Inferior parietal cortex (tissue), 1 donor: ENCODE data around the gene SNX13.
"Not testable (repeated sequence)": the region's sequence is repeated elsewhere in the genome, so short reads cannot be mapped to it uniquely, and the experiment has no call there.

Source experiments
- DNase-seq: peaks from one replicate; pipeline ENCODE4 v3.0.0-alpha.2; 2016; ENCODE audit errors: extremely low spot score

SNX13 gene

DNA sequence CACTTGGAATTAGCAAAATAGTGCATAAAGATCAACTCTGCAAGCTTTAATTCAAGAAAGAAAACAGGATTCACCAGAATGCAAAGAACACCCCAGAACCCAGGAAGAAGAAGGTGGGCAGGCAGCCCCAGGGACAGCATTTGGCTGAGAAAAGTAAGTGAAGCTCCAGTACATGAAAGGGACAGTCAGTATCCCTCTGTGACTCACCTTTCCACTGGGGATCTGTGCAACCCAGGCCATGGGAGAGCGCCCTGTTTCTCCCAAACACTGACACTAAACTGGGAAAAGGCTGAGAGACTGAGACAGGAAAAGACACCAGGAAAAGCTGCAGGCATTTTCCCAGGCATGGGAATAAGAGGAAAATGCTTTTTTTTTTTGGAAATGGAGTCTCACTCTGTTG, 28.2 kb downstream of the SNX13 start:
- no peak for DNase-seq

DNA sequence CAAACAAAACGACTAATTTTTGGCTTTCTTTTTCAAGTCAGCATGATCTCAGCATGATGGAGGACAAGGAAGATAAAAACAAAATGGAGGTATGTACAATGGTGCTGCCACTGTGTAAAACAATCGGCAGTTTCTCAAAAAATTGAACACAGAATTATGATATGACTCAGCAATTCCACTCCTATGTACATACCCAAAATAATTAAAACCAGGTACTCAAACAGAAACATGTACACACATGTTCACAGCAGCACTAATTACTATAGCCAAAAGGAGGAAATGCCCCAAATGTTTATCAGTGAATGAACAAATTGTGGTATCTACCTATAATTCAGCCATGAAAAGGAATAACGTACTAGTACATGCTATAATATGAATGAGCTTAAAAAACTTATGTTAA, 29.9 kb downstream of the SNX13 start:
- DNase-seq: no peak

DNA sequence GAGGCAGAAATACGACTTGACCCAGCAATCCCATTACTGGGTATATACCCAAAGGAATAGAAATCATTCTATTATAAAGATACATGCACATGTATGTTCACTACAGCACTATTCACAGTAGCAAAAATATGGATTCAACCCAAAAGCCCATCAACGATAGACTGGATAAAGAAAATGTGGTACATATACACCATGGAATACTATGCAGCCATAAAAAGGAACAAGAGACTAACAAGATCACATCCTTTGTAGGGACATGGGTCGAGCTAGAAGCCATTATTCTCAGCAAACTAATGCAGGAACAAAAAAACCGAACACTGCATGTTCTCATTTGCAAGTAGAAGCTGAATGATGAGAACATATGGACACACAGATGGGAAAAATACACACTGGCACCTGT, 31.0 kb downstream of the SNX13 start:
- DNase-seq: not testable (repeated sequence)

DNA sequence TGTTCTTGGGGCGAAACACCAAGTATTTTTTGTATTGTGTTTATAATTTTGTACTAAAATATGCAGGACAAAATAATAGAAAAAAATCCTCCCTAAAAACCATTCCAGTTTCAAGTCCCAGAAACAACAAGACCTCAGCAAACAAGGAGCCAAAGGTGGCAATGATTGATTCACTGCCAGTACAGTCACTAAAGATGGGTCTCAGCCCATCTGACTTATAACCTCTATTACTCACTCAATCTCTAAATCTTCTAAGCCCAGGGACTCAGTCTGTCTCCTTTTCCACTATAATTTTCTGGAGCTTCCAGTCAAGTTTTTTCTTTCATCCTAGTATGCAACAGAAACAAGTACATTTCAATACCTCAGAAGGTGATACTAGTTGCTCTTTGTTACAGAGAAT, 33.3 kb downstream of the SNX13 start:
- DNase-seq: no peak

DNA sequence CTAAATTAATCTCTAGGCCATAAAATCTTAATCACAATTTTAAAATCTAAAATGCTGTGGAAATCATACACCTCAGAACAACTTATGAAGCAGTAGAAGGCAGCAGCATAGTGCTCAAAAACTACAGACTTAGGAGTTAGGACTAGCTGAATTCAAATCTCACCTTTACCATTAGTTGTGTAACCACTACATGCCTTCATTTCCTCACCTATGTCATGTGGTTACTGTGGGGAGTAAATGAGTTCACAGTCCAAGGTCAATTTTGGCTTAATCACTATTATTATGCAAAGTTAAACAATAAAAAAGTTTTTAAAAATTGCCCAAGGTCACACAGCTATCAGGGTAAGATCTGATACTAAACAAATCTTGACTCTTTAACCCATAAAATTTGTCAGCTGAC, 37.0 kb downstream of the SNX13 start:
- DNase-seq: no peak

GRCh38 chr7:17902599-17902998, 37.7 kb downstream of the SNX13 start:
- no peak for DNase-seq

DNA sequence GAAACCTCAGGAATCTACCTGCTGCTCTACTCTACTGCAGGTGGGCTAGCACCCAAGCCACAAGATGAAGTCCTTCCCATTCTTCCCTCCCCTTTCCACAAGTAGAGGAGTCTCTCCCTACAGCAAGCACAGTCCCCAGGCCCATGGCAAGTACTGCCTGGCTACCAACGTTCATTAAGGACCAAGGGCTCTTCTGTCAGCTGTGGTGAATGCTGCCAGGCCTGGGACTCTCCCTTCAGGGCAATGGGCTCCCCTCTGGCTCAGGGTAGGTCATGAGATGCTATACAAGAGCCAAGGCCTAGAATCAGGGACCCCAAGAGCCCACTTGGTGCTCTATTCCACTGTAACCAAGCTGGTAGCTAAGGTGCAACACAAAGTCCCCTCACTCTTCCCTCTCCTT, 39.8 kb downstream of the SNX13 start:
- DNase-seq: no peak

GRCh38 chr7:17898111-17898510, 42.2 kb downstream of the SNX13 start:
- DNase-seq: no peak

GRCh38 chr7:17887286-17887685, 53.0 kb downstream of the SNX13 start:
- DNase-seq: no peak

DNA sequence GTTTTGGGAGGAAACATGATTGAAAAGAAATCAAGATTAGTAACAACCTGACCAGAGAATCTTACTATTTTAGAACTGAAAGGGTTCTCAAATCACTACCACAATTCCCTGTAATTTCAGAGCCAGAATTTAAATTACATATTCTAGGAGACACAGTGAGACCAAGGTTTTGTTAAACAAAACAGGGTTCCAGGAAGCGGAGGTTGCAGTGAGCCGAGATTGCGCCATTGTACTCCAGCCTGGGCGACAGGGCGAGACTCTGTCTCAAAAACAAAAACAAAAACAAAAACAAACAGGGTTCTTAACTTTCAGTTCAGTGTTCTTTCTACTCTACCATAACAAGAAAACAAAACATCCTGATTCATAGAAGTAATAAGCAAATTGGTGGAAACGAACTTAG, 57.6 kb downstream of the SNX13 start:
- no peak for DNase-seq

DNA sequence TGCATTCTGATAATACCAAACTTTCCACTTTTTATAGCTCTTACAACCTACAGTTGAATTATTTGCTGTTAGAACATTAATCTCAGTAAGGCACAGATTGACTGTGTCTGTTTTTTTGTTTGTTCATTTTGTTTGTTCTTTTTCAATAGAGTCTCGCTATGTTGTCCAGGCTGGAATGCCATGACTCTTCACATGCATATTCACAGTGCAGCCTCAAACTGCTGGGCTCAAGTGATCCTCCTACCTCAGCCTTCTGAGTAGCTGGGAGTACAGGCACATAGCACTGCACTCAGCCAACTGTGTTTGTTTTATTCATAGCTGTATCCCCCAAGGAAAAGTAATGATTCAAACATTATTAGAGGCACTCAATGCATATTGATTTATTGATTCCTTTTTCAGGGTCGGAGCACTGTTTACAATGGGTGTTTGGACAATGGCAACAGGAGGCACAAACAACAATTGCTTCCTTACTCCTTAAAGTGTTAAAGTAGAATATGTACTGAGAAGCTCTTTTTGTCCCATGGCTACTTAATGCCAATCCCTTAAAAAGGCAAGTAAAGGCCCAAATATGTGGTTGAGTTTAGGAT, 61.1 kb downstream of the SNX13 start:
- no peak for DNase-seq

DNA sequence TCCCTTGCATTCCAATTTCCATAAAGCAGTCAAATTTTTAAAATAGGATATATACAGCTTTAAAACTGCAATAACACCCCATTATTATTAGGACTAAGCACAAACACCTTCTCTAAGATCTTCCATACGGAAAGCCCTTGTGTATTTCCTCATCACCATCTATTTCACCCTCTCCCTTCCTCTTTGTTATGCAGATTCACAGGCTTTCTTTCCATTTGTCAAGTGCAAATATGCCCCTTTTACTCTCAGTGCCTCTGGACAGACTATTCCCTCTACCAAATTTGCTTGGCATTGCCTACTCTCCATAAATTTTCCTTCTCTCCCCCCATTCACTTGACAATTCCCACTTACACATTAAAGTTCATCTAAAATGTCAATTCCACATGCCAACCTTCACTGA, 61.7 kb downstream of the SNX13 start:
- DNase-seq: no peak

GRCh38 chr7:17871815-17872533, 68.3 kb downstream of the SNX13 start:
- no peak for DNase-seq

DNA sequence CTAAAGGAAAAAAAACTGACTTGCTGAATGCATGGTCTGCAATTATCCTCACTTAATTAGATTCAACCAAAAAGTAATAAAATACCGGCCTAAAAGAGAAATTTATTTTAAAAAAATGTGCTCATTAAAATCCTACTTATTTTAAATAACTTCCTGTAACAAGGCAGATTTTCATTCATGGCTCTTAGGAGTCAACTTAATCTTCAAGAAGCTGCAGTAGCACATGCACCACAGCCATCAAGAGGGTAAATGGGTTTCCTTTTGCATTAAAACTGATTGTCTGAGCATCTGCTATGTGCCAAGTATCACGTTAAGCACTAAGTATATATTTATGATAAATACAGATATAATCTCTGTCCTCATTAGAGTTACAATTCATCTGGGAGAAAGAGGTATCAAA, 69.9 kb downstream of the SNX13 start:
- no peak for DNase-seq

GRCh38 chr7:17863809-17864143, 76.5 kb downstream of the SNX13 start:
- no peak for DNase-seq

- no peak for DNase-seq
Observed at GRCh38 chr7:17863095-17863808, 77.0 kb downstream of the SNX13 start.

- no peak for DNase-seq
Observed at GRCh38 chr7:17856251-17856650, 84.0 kb downstream of the SNX13 start.

- DNase-seq: no peak
Observed at GRCh38 chr7:17855202-17855601, 85.1 kb downstream of the SNX13 start.

- no peak for DNase-seq
Observed at GRCh38 chr7:17854261-17855047, 85.8 kb downstream of the SNX13 start.

DNA sequence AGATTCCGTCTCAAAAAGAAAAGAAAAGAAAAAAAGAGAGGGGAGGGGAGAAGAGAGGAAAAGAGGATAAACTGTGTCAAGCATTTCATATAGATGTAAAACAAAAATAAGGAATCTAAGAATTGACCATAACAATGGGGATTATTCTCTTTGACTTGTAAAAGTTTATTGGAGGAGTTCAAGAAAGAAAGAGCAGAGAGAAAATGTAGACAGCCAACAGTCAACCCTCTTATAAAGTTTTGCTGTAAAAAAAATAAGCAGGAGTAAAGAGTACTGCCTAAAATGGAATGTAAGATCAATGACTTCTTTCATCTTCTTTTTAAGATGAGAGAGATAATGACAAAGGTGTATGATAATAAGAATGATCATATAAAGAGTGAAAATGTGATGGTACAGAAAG, 87.9 kb downstream of the SNX13 start:
- DNase-seq: no peak

DNA sequence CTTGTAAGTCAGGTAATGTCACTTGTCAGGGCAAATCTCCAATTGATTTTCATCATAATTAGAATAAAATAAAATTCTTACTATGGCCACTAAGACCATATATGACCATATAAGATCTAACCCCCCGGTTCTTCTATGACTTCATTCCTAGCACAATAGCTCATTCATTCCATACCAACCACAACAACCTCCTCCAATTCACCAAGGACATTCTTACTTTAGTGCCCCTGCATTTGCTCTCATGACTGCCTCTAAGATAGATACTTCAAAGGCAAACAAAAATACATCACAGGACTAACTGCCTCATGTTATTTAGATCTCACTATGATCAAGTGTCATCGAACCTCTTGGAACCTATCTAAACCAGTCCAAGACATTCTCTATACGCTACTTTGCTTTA, 90.8 kb downstream of the SNX13 start:
- no peak for DNase-seq

GRCh38 chr7:17848516-17848915, 91.8 kb downstream of the SNX13 start:
- no peak for DNase-seq

DNA sequence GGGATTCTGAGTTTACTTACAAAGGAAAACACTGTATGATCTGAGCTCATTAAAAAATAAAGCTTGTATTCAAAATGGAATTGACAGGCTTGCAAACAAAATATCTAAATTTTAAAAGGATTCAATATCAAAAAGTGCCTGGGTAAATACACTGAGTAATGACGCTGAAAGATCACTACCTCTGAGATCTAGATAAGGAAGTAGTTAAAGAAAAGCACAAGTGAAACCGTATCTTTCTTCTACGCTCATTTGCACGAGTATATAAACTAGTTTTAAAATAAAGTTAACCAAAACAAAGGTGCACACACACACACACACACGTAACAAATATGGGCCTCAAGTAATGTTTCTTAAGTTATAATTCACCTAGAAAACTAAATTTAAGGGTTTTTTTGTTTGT, 93.4 kb downstream of the SNX13 start:
- no peak for DNase-seq
